M059J (cell line): ENCODE results near the gene CDIPT. TPM values are rescaled to one million over a fixed set of nuclear protein-coding genes. Genes with fewer than 3 reads are reported as not detected.
A peak's percentile ranks its signal among the peaks of the same experiment; 100 is the strongest.

Experiments
- DNase-seq: peaks from one replicate; pipeline ENCODE4 v3.0.0-alpha.2; 2012; ENCODE audit warnings: low read depth
- total RNA-seq: library from RNA; depleted of rRNA; stranded (reverse); fragments of >200 nt; shearing (Covaris generic); gene quantifications from 2 replicates; pipeline ENCODE4 v1.2.3, GENCODE V29; 2014

CDIPT gene
- total RNA-seq, 1 experiment from 2014 or later, result 103 TPM

DNA sequence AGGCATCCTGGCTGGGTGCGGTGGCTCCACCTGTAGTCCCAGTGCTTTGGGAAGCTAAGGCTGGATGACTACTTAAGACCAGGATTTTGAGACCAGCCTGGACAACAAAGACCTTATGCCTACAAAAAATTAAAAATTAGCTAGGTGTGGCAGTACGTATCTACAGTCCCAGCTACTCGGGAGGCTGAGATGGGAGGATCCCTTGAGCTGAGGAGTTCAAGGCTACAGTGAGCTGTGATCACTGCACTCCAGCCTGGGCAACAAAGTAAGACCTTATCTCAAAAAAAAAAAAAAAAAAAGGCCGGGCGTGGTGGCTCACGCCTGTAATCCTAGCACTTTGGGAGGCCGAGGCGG is 36.7 kb downstream of the CDIPT start:
- no peak for DNase-seq

DNA sequence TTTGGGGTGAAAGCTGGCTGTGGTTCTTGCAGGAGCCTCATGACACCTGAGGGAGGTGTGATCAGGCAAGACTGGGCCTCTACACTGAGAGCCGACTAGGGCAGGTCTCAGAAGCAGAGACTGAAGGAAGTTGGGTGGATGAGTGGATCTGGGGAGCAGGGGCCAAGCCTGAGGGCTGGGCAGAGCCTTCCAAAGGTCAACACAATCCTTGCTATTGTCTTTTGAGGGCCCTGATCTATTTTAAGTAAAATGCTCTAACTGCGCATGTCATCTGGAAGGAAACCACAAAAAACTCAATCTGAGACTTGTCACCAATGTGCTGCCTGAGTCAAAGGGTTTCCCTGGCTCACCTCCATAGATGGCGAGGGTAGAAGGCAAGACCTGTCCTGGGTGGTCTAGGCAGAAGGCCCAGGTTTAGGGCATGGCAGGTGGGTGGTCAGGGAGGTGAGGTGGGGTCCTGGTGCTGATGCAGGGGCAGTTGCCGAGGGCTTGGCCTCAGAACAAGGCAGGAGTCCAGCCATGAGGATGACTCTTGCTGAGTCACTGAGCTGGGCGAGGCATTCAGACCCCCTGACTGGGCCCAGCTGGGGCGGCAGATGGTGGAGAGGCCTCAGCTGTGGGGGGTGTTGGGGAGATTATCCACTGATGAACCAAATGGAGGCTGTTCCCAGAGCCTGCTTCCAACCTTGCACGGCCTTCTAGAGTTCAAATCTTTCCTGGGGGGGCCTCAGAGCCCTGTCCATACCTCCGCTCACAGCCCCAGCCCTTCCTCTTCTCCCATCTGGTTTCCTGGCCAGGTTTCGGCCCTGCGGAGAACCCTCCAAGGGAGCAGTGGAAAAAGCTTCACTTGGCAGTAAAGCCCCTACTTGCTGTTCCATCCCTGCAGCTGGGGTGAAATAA is 37.6 kb downstream of the CDIPT start:
- peak; percentile 94 for DNase-seq

- DNase-seq, result peak; percentile 93
These were observed 38.4 kb downstream of the CDIPT start for GRCh38 chr16:29824589-29825144.

GRCh38 chr16:29821643-29822115 is 41.3 kb downstream of the CDIPT start:
- peak; percentile 93 for DNase-seq

GRCh38 chr16:29820730-29821642 is 42.0 kb downstream of the CDIPT start:
- DNase-seq, result peak; percentile 66

DNA sequence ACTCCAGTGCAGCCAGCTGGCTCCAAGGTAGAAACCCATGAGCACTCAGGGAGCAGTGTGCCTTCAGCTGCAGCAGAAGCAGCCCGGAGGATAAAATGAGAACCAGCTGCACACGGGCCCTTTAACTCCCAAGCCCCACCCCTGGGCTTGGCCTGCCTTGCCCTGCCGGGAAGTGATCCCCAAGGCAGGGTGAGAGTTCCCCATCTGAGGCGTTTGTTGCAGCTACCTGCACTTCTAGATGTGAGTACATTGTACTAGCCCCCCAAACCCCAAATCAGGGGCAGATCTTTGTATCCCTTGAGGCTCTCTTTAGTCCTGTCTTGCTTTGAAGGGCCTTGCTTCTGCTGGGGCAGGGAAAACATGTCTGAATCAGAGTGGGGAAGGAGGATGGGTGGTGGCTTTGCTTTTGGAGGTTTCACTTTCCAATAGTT is 42.7 kb downstream of the CDIPT start, which contains the start of gene MVP:
TSS of gene MVP (plus strand) at position 192 of the 431 bp plus-strand sequence. CDS start 10,088 bp downstream, outside the sequence.
- DNase-seq, result peak; percentile 75

GRCh38 chr16:29819506-29819905 is 43.5 kb downstream of the CDIPT start:
- DNase-seq, result no peak

DNA sequence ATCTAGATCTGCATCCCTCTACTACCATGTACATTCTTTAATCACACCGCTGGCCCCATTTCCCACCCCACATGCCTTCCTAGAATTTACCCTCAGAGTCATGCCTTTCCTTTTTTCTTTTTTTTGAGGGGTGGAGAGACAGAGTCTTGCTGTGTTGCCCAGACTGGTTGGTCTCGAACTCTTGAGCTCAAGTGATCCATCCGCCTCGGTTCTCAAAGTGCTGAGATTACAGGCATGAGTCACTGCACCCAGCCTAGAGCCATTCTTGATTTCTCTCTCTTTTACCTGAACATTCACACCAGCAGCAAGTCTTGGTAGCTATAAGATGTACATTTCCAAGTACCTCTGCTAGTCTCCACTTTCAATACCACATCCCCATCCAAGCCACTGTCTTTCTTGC is 44.9 kb downstream of the CDIPT start:
- DNase-seq, result no peak

DNA sequence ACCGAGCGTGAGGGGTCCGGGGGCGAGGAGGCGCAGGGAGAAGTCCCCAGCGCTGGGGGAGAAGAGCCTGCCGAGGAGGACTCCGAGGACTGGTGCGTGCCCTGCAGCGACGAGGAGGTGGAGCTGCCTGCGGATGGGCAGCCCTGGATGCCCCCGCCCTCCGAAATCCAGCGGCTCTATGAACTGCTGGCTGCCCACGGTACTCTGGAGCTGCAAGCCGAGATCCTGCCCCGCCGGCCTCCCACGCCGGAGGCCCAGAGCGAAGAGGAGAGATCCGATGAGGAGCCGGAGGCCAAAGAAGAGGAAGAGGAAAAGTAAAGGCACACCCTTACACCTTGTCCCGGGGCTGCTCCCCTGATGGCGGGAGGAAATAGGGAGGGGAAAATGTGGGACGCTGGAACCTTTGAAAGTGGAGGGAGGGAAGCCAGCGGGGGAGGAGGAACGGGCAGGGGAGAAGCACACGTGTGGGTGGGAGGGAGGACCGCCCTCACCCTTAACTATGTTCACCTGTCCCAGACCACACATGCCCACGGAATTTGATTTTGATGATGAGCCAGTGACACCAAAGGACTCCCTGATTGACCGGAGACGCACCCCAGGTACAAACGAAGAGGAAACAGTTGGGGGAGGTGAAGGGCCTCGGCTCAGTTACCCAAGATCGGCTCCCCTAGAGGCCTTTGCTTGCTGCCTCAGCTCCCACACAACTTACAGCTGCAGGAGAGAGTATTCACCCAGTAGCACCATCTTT is 46.2 kb downstream of the CDIPT start:
- peak; percentile 76 for DNase-seq

DNA sequence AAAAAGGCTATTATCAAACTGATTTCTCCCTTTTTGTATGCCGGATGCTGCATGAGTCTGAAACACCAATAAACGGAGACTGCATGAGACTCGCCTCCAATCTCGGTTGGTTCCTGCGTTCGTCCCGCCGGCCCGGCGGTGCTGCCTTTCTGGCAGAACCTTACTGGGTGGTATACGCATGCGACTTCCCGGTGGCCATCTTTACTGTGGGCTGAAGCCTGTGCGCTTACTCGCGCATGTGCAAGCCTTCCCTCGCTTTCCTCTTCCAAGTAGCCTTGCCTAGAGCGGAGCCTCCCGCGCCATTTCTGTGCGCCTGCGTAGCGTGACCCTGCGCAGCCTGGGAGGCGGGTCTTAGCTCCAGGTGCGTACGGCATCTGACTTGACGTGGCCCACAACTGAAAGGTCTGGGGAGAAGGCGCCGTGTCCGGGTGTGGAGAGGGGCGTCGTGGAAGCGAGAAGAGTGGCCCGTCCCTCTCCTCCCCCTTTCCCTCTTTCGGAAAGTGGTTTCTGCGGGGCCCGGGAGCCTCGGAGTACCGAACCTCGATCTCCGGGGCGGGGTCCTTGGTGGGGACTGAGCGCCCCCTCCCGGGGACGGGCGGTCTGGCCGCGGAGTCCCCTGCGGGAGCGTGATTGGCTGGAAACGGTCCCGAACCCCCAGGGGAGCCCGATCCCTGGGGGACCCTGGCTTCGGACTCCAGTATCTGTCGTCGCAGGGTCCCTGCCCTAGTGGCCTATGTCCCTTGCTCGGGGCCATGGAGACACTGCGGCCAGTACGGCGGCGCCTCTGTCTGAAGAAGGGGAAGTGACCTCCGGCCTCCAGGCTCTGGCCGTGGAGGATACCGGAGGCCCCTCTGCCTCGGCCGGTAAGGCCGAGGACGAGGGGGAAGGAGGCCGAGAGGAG is 47.0 kb downstream of the CDIPT start, which contains the start of gene PAGR1:
TSS of gene PAGR1 (plus strand) at position 360 of the 901 bp plus-strand sequence. CDS start at position 734, 374 bp downstream.
- peak; percentile 98 for DNase-seq

DNA sequence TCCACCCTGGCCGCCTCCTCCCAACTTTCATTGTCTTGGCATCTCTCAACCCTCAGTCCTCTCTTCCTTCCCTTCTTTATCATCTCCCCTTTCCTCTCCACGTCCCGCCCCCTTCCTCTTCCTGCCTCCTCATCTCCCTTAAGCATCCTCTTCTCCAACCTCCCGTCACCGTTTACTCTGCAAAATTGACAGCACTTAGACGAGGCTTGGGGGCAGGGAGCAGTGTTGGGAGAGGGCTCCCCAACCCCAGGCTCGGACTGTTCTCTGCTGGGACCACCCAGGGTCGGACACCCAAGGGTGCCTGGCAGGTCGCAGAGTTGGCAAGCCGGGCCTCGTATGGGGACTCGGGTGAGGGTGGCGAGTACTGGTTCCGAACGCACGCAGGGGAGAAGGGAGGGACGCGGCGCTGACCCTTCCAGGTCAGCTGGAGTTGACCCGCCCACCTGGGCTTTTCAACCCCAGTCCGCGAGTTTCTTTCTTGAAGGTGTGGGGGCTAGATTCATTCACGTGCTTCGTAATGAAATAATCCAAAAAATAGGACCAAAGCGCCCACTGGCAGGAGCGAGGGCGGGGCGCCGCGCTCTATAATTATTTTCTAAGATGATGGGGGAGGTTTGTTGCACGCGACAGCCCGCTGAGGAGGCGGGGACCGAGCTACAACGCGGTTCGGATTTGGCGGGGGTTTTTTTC is 47.8 kb downstream of the CDIPT start:
- DNase-seq, result no peak

DNA sequence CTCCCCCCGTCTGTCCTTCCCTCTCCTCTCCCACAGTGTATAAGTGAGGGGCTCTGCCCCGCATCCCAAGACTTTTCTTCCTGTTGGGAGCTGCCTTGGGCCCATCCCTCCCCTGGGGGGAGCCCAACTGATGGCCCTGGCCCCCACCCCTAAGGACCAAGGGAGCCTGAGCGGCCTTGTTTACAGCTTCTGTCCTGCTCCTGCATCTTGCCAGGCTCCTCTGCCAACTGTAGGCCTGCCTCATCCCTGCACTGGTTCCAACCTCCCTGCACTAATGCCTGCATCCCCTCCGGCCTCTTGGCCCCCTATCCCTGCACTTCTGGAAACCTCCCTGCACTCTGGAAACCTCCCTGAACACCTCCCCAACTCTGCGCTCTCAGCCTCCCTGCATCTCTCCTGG is 48.4 kb downstream of the CDIPT start:
- no peak for DNase-seq

GRCh38 chr16:29813644-29814562 is 49.1 kb downstream of the CDIPT start:
- no peak for DNase-seq

DNA sequence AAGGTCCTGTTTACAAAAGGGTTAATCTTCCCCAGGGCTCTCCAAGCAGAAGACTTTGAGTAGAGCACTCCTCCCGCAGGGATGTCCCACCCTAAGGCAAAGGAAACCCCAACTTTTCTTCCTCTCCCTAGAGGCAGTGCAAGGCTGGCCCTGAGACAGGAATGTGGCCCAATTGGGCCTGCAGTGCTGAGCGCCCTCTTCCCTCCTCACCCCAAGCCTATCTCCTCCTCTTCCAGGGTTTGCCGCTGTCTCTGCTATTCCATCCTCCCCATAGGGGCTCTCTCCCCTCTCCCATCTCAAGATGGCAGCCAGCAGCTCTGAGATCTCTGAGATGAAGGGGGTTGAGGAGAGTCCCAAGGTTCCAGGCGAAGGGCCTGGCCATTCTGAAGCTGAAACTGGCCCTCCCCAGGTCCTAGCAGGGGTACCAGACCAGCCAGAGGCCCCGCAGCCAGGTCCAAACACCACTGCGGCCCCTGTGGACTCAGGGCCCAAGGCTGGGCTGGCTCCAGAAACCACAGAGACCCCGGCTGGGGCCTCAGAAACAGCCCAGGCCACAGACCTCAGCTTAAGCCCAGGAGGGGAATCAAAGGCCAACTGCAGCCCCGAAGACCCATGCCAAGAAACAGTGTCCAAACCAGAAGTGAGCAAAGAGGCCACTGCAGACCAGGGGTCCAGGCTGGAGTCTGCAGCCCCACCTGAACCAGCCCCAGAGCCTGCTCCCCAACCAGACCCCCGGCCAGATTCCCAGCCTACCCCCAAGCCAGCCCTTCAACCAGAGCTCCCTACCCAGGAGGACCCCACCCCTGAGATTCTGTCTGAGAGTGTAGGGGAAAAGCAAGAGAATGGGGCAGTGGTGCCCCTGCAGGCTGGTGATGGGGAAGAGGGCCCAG is 50.0 kb downstream of the CDIPT start:
- no peak for DNase-seq

GRCh38 chr16:29811896-29812665 is 50.9 kb downstream of the CDIPT start, which contains the start of gene PRRT2:
TSS of gene PRRT2 (plus strand) at chr16:29812193. CDS start at chr16:29813055, 862 bp downstream.
- DNase-seq, result peak; percentile 58

GRCh38 chr16:29811170-29811895 is 51.7 kb downstream of the CDIPT start:
- peak; percentile 98 for DNase-seq
